SK-N-MC (cell line): ENCODE data around the gene STAG1.

Source experiments
- EZH2 ChIP-seq: fragments of 200-600 bp; sonication (generic); IDR thresholded peaks from one replicate; pipeline ENCODE4 v1.6.1; 2017; ENCODE audit warnings: antibody characterized with exemption
- POLR2AphosphoS5 ChIP-seq: IDR thresholded peaks from 2 replicates; pipeline ENCODE4 v1.6.1; 2012; ENCODE audit warnings: mild to moderate bottlenecking, low read depth, low read length, borderline replicate concordance

GRCh38 chr3:136670166-136670565, 82.0 kb downstream of the STAG1 start:
- TF ChIP-seq EZH2 = no peak
- no peak for TF ChIP-seq POLR2AphosphoS5
